Glomerular visceral epithelial cell (primary cell): ENCODE measurements around the gene R3HDM4.
"Not testable (repeated sequence)": the region's sequence is repeated elsewhere in the genome, so short reads cannot be mapped to it uniquely, and the experiment has no call there.

Experiments
- DNase-seq: peaks from one replicate; pipeline ENCODE4 v3.0.0-alpha.2; 2016; ENCODE audit errors: extremely low spot score

R3HDM4 gene

GRCh38 chr19:892243-892893 is 20.7 kb downstream of the R3HDM4 start:
- DNase-seq, result no peak

DNA sequence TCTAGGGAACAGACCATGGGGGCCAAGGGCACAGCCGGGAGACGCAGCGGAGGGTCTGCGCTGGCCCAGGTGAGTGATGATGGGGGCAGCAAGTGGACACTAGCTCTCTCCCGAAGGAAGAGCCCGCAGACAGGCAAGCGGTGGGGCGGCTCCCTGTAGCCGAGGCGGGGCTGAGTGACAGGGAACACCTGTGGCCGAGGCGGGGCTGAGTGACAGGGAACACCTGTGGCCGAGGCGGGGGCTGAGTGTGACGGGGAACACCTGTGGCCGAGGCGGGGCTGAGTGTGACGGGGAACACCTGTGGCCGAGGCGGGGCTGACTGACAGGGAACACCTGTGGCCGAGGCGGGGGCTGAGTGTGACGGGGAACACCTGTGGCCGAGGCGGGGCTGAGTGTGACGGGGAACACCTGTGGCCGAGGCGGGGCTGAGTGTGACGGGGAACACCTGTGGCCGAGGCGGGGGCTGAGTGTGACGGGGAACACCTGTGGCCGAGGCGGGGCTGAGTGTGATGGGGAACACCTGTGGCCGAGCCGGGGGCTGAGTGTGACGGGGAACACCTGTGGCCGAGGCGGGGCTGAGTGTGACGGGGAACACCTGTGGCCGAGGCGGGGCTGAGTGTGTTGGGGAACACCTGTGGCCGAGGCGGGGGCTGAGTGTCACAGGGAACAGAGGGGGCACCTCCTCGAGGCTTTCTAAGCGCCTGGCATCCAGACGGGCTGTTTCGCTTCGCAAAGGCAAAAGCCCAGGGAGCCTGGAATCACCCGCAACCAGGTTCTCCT is 21.4 kb downstream of the R3HDM4 start:
- DNase-seq, result not testable (repeated sequence)

- DNase-seq, result no peak
Measured at GRCh38 chr19:890831-891230, 22.2 kb downstream of the R3HDM4 start.

DNA sequence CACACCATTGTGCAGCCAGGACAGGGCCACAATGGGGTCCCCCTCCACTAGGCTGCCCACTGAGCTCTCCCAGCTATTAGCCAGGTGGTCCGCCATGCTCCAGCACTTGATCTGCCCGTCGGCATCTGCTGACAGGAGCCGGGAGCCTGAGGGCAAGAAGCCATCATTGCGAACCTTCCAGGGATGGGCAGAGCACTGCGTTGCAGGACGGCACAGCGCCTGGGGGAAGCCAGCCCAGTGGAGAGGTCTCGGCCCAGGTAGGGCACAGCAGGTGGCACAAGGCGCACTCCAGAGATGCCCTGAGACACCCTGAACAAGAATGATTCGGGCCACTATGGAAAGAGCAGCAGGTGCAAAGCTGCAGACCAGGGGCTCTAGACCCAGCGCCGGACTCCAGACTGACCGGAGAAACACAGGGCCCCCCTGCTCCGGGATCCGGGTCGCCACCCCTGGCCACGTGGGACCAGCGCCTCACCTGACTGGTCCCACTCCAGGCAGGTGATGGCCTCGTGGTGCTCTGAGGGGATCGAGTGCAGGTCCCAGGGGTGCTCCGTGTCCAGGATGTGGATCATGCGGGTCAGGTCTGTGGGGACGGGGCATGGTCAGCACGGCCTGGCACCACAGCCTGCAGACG is 23.2 kb downstream of the R3HDM4 start:
- no peak for DNase-seq

DNA sequence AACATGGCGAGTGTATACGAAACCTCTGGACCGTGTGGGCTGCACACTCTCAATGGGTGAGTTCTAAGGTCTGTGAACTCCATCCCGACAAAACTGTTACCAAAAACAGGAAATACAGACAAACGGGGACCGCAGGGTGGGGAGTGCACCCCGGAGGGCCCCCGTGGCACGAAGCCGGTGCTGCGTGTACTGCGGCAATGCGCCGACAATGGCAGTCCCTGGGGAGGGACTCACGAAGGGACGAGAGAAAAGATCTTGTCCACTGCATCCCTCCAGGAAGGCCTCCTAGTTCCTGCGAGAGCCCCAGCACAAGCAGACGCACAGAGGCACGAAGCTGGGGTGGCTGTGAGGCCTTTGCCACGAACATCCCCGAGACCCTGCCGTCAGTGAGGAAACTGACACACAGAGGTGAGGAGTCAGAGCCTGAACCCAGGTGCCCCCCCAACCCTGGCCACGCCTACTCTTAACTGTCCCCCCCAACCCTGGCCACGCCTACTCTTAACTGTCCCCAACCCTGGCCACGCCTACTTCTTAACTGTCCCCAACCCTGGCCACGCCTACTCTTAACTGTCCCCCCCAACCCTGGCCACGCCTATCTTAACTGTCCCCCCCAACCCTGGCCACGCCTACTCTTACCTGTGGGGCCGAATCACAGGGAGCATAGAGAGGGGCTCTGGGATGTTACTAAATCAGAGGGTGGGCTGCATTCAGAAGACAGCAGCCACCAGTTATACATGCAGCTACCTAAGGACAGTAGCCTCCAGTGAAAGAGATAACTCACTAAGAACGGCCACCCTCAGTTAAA is 24.2 kb downstream of the R3HDM4 start:
- no peak for DNase-seq

DNA sequence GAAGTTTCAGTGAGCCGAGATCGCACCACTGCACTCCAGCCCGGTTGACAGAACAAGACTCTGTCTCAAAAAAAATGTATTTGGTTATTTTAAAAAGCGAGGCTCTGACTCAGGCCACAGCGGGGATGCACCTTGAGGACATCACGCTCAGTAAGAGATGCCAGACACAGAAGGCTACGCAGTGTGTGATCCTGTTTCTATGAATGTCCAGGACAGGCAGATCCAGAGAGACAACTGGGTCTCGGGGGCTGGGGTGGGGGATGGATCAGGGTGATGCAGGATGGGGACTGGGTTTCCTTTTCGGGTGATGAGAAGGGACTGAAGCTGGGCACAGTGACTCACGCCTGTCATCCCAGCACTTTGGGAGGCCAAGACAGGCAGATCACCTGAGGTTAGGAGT is 25.4 kb downstream of the R3HDM4 start:
- DNase-seq, result no peak

DNA sequence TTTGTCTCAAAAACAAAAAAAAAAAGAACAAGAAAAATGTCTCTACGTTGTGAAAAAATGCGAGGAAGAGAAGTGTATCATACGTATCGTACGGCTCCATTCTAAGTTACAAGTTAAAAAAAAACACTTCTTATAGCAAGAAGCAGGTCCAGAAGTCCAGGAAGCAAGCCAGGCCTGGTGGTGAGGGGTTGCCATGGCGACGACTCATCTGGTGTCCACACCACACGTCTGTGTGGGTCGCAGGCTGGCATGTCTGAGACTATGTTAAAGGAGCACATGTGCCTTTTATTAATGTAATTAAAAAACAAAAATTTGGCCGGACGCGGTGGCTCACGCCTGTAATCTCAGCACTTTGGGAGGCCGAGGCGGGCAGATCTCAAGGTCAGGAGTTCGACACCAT is 25.9 kb downstream of the R3HDM4 start:
- DNase-seq, result peak; percentile 63

- no peak for DNase-seq
Measured at GRCh38 chr19:885536-886224, 27.3 kb downstream of the R3HDM4 start.

DNA sequence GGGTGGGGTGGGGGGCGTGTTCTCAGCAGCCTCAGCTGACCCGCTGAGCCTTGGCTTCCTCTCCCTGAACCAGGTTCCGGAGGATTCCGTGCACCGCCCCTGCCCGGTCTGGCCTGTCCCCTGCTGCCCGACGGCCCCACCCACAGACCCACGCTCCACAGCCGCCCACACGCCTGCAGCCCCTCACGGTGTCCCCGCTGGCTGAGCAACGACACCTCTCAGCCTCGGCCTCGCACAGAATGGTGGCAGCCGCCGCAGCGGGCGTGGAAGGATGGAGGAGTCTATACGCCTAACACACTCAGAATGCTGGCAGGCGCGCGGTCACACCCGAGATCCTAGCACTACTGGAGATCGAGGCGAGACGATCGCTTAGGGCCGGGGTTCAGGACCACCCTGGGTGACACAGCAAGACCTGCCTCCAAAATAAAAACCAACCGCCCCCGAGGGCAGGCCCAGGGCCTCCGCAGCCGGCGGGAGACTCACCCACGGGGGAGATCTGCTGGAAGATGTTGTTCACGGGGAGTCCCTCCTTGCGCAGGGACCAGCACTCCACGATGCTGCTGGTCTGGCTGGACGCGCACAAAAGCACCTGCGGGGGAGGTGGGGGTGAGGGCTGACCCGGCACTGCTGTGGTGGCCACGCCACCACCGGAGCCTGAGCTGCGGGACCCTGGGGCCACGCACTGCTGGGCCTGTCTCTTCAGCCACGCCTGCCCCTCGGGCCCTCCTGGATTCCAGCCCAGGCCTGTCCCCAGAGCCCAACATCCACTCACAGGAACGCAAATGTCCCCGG is 28.4 kb downstream of the R3HDM4 start:
- DNase-seq, result no peak

GRCh38 chr19:883661-884211 is 29.3 kb downstream of the R3HDM4 start:
- no peak for DNase-seq

DNA sequence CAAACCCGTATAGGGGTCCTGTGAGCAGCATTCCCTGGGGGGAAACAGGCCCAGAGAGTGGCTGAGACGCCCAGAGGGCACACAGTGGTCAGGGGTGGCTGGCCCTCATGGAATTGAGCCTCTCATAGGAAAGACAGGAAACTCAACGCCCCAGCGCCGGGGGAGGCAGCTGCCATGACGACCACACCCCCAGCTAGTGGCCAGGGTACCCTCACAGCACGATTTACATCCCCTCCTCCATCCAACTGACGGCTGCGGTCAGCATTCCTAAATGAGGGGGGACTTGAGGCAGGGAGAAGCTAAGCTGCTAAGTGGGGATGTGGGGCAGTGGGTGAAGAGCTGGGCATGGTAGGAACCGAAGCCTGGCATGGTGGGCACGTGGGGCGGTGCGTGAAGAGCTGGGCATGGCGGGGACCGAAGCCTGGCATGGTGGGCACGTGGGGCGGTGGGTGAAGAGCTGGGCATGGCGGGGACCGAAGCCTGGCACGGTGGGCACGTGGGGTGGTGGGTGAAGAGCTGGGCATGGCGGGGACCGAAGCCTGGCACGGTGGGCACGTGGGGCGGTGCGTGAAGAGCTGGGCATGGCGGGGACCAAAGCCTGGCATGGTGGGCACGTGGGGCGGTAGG is 30.0 kb downstream of the R3HDM4 start:
- DNase-seq, result no peak

GRCh38 chr19:881385-882071 is 31.5 kb downstream of the R3HDM4 start:
- no peak for DNase-seq

DNA sequence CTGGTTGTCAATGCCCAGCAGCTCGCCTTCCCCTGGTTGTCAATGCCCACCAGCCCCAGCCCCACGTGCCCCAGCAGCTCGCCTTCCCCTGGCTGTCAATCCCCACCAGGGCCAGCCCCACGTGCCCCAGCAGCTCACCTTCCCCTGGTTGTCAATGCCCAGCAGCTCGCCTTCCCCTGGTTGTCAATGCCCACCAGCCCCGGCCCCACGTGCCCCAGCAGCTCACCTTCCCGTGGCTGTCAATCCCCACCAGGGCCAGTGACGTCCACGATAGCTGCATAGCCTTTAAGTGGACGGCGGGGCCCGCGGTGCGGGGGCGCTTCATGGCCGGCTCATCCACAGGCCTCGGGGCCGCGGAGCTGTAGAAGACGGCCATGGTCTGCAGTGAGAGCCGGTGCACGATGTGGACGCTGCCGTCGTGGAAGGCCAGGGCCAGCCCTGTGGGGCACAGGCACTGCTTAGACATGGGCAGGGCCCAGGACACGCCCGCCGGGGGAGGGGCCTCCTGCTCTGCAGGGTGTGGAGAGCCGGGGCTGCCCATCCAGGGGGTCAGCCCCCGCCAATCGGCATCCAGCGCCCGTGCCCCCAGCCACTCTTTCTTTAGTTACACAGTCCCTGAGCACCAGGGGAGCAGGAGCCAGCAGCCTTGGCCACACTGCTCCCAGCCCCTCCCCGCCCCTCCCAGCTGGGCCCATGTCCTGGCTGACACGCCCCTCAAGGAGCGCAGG is 33.1 kb downstream of the R3HDM4 start:
- DNase-seq, result no peak

DNA sequence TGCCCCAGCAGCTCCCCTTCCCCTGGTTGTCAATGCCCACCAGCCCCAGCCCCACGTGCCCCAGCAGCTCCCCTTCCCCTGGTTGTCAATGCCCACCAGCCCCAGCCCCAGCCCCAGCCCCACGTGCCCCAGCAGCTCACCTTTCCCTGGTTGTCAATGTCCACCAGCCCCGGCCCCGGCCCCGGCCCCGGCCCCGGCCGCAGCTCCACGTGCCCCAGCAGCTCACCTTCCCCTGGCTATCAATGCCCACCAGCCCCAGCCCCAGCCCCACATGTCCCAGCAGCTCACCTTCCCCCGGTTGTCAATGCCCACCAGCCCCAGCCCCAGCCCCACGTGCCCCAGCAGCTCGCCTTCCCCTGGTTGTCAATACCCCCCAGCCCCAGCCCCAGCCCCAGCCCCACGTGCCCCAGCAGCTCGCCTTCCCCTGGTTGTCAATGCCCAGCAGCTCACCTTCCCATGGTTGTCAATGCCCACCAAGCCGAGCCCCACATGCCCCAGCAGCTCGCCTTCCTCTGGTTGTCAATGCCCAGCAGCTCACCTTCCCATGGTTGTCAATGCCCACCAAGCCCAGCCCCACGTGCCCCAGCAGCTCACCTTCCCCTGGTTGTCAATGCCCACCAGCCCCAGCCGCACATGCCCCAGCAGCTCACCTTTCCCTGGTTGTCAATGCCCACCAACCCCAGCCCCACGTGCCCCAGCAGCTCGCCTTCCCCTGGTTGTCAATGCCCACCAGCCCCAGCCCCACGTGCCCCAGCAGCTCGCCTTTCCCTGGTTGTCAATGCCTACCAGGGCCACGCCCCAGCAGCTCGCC is 34.1 kb downstream of the R3HDM4 start:
- not testable (repeated sequence) for DNase-seq

DNA sequence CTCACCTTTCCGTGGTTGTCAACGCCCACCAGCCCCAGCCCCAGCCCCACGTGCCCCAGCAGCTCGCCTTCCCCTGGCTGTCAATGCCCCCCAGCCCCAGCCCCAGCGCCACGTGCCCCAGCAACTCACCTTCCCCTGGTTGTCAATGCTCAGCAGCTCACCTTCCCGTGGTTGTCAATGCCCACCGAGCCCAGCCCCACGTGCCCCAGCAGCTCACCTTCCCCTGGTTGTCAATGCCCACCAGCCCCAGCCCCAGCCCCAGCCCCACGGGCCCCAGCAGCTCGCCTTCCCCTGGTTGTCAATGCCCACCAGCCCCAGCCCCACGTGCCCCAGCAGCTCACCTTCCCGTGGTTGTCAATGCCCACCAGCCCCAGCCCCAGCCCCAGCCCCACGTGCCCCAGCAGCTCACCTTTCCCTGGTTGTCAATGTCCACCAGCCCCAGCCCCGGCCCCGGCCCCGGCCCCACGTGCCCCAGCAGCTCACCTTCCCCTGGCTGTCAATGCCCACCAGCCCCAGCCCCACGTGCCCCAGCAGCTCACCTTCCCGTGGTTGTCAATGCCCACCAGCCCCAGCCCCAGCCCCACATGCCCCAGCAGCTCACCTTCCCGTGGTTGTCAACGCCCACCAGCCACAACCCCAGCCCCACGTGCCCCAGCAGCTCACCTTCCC is 34.9 kb downstream of the R3HDM4 start:
- DNase-seq, result not testable (repeated sequence)

DNA sequence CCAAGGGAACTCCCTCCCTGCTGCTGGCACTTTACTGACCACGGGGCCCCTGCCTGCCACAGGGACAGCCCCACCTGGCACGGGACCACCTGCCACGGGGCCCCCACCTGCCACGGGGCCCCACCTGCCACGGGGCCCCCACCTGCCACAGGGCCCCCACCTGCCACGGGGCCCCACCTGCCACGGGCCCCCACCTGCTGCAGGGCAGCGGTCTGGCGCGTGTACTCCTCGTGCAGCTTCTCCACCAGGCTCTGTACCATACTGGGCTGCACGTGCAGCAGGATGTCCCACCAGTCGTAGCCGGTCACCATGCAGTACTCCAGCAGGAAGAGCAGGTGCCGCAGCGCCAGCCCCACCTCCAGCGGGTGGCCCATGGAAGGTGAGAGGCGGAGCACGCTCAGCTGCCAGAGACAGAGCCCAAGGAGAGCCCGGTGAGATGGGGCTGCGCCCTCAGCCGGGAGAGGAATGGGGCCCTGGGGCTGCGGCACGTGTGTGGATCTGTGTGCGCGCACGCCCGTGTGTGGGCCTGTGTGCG is 36.2 kb downstream of the R3HDM4 start:
- no peak for DNase-seq

DNA sequence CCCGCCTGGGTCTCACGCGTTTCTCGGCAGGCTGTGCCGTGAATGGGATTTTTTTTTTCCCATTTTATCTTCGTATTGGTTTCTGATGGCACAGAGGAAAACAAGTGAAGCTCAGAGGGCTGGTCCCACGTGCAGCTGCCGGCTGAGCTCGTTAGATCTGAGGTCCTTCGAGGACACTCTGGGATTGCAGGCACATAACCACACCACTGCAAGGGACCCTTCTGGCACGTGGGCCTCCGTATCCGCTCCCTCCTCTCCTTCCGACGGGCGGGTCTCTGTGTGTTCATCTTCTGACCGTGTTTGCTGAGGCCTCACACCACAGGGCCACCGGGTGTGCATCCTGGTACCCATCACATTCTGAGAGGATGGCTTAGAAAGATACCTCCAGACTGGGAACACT is 36.9 kb downstream of the R3HDM4 start:
- no peak for DNase-seq
